Liver (tissue), 9 donors: ENCODE data around the gene TOPAZ1. TPM values are rescaled to one million over a fixed set of nuclear protein-coding genes. Genes with fewer than 3 reads are reported as not detected.
"Not testable (repeated sequence)": the region's sequence is repeated elsewhere in the genome, so short reads cannot be mapped to it uniquely, and the experiment has no call there.

ENCODE experiments used
- DNase-seq: peaks from one replicate; pipeline ENCODE4 v3.0.0-alpha.2; 2017; ENCODE audit warnings: low spot score
- H3K27ac ChIP-seq, 2 donors: one replicate each; pipeline ENCODE4 v1.7.0; 2013; ENCODE audit warnings: inconsistent platforms in 2 of 2, low read length in 2 of 2, control low read depth in 1 of 2, low read depth in 1 of 2, mild to moderate bottlenecking in 1 of 2
- H3K27me3 ChIP-seq, 4 donors: one replicate each; pipeline versions ENCODE4 v1.6.1 to v1.7.0; 2013; ENCODE audit warnings: low read length in 3 of 4, inconsistent platforms in 1 of 4, mild to moderate bottlenecking in 1 of 4, moderate library complexity in 1 of 4; ENCODE audit not compliant: control insufficient read depth in 4 of 4, insufficient read depth in 4 of 4
- H3K36me3 ChIP-seq, 4 donors: one replicate each; pipeline versions ENCODE4 v1.6.1 to v1.7.0; 2013; ENCODE audit warnings: low read length in 3 of 4, mild to moderate bottlenecking in 3 of 4, low read depth in 1 of 4, moderate library complexity in 1 of 4; ENCODE audit not compliant: control insufficient read depth in 4 of 4, insufficient read depth in 3 of 4
- H3K4me1 ChIP-seq, 4 donors: one replicate each; pipeline versions ENCODE4 v1.6.1 to v1.7.0; 2013; ENCODE audit warnings: low read length in 3 of 4, mild to moderate bottlenecking in 3 of 4, moderate library complexity in 1 of 4; ENCODE audit not compliant: control insufficient read depth in 4 of 4, insufficient read depth in 4 of 4
- H3K4me3 ChIP-seq, 3 donors: one replicate each; pipeline versions ENCODE4 v1.6.1 to v1.7.0; 2013; ENCODE audit warnings: low read length in 3 of 3, control low read depth in 1 of 3, low read depth in 1 of 3, mild to moderate bottlenecking in 1 of 3
- H3K9ac ChIP-seq, 2 donors: one replicate each; pipeline ENCODE4 v1.7.0; 2013; ENCODE audit warnings: low read length in 2 of 2, mild to moderate bottlenecking in 2 of 2, moderate library complexity in 2 of 2, control low read depth in 1 of 2, low read depth in 1 of 2
- H3K9me3 ChIP-seq, 4 donors: one replicate each; pipeline versions ENCODE4 v1.6.1 to v1.7.0; 2013; ENCODE audit warnings: low read length in 3 of 4; ENCODE audit not compliant: control insufficient read depth in 4 of 4
- EGR1 ChIP-seq, 2 donors: IDR thresholded peaks; 2 replicates each; pipeline ENCODE4 v1.6.1; 2016 to 2018; ENCODE audit warnings: antibody characterized with exemption in 2 of 2, low read depth in 2 of 2
- FOXA1 ChIP-seq: IDR thresholded peaks from 2 replicates; pipeline ENCODE4 v1.6.1; 2016; ENCODE audit warnings: antibody characterized with exemption
- GABPA ChIP-seq, 2 donors: IDR thresholded peaks in 1 of 2; conservative IDR thresholded peaks in 1 of 2; 2 replicates each; pipeline ENCODE4 v1.6.1; 2016; ENCODE audit warnings: antibody characterized with exemption in 2 of 2, mild to moderate bottlenecking in 1 of 2, moderate library complexity in 1 of 2
- HNF4A ChIP-seq, 2 donors: conservative IDR thresholded peaks; 2 replicates each; pipeline ENCODE4 v1.6.1; 2016; ENCODE audit warnings: antibody characterized with exemption in 2 of 2, mild to moderate bottlenecking in 2 of 2
- HNF4G ChIP-seq: IDR thresholded peaks from 2 replicates; pipeline ENCODE4 v1.6.1; 2016; ENCODE audit warnings: antibody characterized with exemption
- JUND ChIP-seq, 2 donors: IDR thresholded peaks; 2 replicates each; pipeline ENCODE4 v1.6.1; 2016; ENCODE audit warnings: antibody characterized with exemption in 2 of 2
- MAX ChIP-seq: IDR thresholded peaks from 2 replicates; pipeline ENCODE4 v1.6.1; 2016; ENCODE audit warnings: antibody characterized with exemption
- NR2F2 ChIP-seq: IDR thresholded peaks from 2 replicates; pipeline ENCODE4 v1.6.1; 2016; ENCODE audit warnings: antibody characterized with exemption
- RAD21 ChIP-seq, 2 donors: IDR thresholded peaks; 2 replicates each; pipeline ENCODE4 v1.6.1; 2016; ENCODE audit warnings: antibody characterized with exemption in 2 of 2, mild to moderate bottlenecking in 2 of 2
- RXRA ChIP-seq, 2 donors: IDR thresholded peaks; 2 replicates each; pipeline ENCODE4 v1.6.1; 2017 to 2018; ENCODE audit warnings: antibody characterized with exemption in 2 of 2, mild to moderate bottlenecking in 1 of 2
- SP1 ChIP-seq: IDR thresholded peaks from 2 replicates; pipeline ENCODE4 v1.6.1; 2018; ENCODE audit warnings: antibody characterized with exemption, mild to moderate bottlenecking
- TAF1 ChIP-seq: conservative IDR thresholded peaks from 2 replicates; pipeline ENCODE4 v1.6.1; 2016; ENCODE audit warnings: antibody characterized with exemption, mild to moderate bottlenecking
- YY1 ChIP-seq: IDR thresholded peaks from 2 replicates; pipeline ENCODE4 v1.6.1; 2016; ENCODE audit warnings: antibody characterized with exemption, mild to moderate bottlenecking
- ZBTB33 ChIP-seq: IDR thresholded peaks from 2 replicates; pipeline ENCODE4 v1.6.1; 2016; ENCODE audit warnings: antibody characterized with exemption
- WGBS: extraction: QIAGEN DNeasy Blood & Tissue Kit; methylation state at CpG from one replicate; pipeline ENCODE4 v1.1.7; 2013; 5-methylcytosine and 5-hydroxymethylcytosine counted together
- polyA plus RNA-seq, 2 donors: library from polyadenylated mRNA; stranded (reverse) in 1 of 2; unstranded in 1 of 2; fragments of 200-250 nt in 1 of 2; fragments of >200 nt in 1 of 2; fragmentation: Nextera tagmentation in 1 of 2; extraction: Ambion mirVana in 1 of 2; gene quantifications; one replicate each; pipeline versions ENCODE4 v1.2.1 to v1.2.3, GENCODE V29; 2013 to 2015
- total RNA-seq, 2 donors: library from RNA; depleted of rRNA; stranded (reverse); fragments of >200 nt; gene quantifications; one replicate each; pipeline ENCODE4 v1.2.3, GENCODE V29; 2014
- TF ChIP-seq, protein P1 (sequence below): fragments of 150-350 bp; IDR thresholded peaks from 2 replicates; pipeline ENCODE4 v1.5.1; 2017; ENCODE audit warnings: improper control_type of control experiment, low read depth, low read length; ENCODE audit not compliant: missing input control
- TF ChIP-seq, protein P2 (sequence below): IDR thresholded peaks from 2 replicates; pipeline ENCODE4 v1.6.1; 2016; ENCODE audit warnings: antibody characterized with exemption
- donor health status: healthy.
- donor health status: healthy.
- donor health status: healthy.
- donor health status: healthy.
- donor health status: healthy.

The TOPAZ1 gene
- total and polyA plus RNA-seq, 4 donors: not detected

DNA sequence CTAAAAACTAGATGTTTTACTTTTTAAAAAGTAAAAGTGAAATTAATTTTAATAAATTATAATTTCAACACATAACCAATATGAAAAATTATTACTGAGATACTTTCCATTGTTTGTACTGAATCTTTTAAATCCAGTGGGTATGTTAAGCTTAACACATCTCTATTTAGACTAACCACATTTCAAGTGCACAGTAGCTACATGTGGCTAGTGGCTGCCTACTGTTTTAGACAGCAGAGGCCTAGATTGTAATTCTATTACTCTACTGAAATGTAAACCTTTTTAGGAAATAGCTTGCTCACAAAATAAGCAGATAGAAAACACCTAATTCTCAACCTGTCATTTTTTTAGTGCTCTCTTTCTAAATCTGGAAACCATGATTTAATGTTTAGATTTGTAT is 101.7 kb downstream of the TOPAZ1 start:
- no peak overlapping the region for H3K27ac ChIP-seq
- TF ChIP-seq TAF1 (no peak), EGR1 (IDR thresholded peaks at IDR 0.05; ENCODE audit: low read depth in 2 of 2) (no peak), HNF4A (conservative IDR thresholded peaks at IDR 0.05) (no peak), GABPA (IDR thresholded peaks at IDR 0.05 in 1 of 2, conservative IDR thresholded peaks at IDR 0.05 in 1 of 2) (no peak), NR2F2 (no peak), HNF4G (no peak), SP1 (no peak), FOXA1 (no peak), RXRA (IDR thresholded peaks at IDR 0.05) (no peak), ZBTB33 (no peak), RAD21 (IDR thresholded peaks at IDR 0.05) (no peak), YY1 (no peak), JUND (IDR thresholded peaks at IDR 0.05) (no peak)
- TF ChIP-seq, protein P1, sequence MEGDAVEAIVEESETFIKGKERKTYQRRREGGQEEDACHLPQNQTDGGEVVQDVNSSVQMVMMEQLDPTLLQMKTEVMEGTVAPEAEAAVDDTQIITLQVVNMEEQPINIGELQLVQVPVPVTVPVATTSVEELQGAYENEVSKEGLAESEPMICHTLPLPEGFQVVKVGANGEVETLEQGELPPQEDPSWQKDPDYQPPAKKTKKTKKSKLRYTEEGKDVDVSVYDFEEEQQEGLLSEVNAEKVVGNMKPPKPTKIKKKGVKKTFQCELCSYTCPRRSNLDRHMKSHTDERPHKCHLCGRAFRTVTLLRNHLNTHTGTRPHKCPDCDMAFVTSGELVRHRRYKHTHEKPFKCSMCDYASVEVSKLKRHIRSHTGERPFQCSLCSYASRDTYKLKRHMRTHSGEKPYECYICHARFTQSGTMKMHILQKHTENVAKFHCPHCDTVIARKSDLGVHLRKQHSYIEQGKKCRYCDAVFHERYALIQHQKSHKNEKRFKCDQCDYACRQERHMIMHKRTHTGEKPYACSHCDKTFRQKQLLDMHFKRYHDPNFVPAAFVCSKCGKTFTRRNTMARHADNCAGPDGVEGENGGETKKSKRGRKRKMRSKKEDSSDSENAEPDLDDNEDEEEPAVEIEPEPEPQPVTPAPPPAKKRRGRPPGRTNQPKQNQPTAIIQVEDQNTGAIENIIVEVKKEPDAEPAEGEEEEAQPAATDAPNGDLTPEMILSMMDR: no peak
- TF ChIP-seq, protein P2, sequence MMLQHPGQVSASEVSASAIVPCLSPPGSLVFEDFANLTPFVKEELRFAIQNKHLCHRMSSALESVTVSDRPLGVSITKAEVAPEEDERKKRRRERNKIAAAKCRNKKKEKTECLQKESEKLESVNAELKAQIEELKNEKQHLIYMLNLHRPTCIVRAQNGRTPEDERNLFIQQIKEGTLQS: no peak

DNA sequence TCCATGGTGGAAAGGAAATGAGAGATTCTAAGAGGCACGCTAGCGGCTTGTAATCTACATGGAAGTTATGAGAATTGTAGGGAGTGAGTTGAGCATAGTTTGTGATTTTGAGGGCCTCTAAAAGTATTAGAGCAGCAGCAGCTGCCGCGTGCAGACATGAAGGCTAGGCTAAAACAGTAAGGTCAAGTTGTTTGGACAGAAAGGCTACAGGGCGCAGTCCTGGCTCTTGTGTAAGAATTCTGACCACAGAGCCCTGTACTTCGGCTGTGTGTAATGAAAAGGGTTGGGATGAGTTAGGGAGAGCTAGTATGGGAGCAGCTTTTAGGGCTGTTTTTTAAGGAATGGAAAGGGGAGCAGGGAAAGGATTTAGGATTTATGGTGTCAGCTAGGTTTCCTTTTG is 104.9 kb downstream of the TOPAZ1 start:
- Histone ChIP-seq H3K27ac (peak overlapping the region in 1 of 2 donors; percentile 50), H3K4me1 (peaks cover 0 to 20% (median 14%) of the 10 kb centered on the region in 4 donors)
- 49% methylated on average over 6 of the region's 6 CpGs for WGBS
- H3K27me3 ChIP-seq, H3K36me3 ChIP-seq, H3K4me3 ChIP-seq, DNase-seq, H3K9me3 ChIP-seq, H3K9ac ChIP-seq: not testable (repeated sequence)
- TF ChIP-seq RAD21 (IDR thresholded peaks at IDR 0.05) (peak in 1 of 2 donors; percentile 34), HNF4A (conservative IDR thresholded peaks at IDR 0.05) (peak; percentile 39 to 55), SP1 (peak; percentile 34), NR2F2 (peak; percentile 85), MAX (peak; percentile 35), YY1 (peak; percentile 16), RXRA (IDR thresholded peaks at IDR 0.05) (peak; percentile 31 to 35)

More for the DNA sequence above, 101.7 kb downstream of the TOPAZ1 start:
- Histone ChIP-seq H3K4me3 (no peak overlapping the region), H3K27me3 (no peaks in the 10 kb centered on the region), H3K4me1 (peaks cover 2 to 36% (median 24%) of the 10 kb centered on the region in 4 donors), H3K36me3 (no peaks in the 10 kb centered on the region), H3K9me3 (no peaks in the 10 kb centered on the region), H3K9ac (no peak overlapping the region)
- DNase-seq: no peak
